Stimulated activated naive CD4-positive, alpha-beta T cell treated with Interleukin-2 at 50 U/mL for 16 hours (primary cell): ENCODE data around the gene MS4A7.

Source experiments
- DNase-seq: peaks from one replicate; lab custom pipeline; 2025; lab: John Stamatoyannopoulos, UW

MS4A7 gene

DNA sequence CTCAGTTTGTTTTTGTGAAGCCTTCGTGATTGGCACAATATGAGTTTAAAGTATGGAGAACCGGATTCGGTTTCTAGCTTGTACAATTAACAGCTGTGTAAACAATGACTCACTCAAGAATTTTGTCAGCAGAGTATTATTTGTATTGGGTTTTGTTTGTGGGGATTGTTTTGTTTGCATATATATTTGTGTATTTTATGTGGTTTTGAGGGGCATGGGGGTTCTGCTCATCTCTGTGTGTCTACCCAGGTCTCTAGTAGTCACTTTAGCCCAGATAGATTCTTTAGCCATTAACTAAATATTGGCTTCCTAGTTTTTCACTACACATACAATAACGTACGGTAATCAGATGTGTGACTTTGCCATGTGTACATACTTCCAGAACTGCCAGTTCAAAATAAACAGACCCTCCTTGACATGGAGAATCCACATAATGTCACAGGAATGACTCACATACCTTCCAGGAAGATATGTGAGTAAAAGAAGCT is 7.5 kb upstream of the MS4A7 start:
- no peak for DNase-seq

GRCh38 chr11:60371386-60371785 is 6.9 kb upstream of the MS4A7 start:
- no peak for DNase-seq

DNA sequence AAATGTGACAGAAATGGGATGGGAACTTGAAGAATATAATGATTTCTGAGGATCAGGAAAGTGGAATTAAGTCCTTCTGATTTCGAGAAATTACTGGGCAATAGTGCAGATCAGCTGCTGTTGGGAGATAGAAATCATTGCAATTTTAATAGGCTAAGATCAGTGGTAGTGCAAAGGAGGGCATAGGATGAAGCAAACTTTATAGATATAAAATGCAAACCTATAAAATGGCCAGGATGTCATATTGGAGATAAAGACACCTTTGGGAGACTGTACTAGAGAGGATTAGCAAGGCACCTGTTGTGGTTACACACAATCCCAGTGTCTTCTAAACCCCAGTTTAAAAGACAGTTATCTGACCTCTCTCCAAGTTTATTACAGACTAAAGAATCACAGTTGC is 6.5 kb upstream of the MS4A7 start:
- DNase-seq: no peak

DNA sequence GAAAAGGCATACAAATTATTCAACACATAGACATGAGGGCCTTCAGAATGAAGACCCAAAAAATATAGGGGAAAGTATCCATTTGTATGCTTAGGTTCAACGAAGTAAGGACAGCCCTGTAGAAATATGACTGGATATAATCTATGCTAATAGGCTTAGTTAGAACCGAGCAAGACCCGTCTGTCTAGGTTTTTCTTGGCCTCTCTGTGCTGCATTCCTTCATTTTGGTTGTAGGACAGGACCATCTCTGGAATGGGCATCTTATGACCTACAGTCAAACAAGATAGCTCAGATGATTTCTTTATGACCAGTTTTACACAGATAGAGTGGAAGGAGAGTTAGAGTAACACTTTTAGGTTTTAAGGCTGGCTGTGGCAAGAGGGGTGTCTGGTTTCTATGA is 5.6 kb upstream of the MS4A7 start:
- DNase-seq: no peak

GRCh38 chr11:60375316-60375715 is 3.0 kb upstream of the MS4A7 start:
- DNase-seq: no peak

DNA sequence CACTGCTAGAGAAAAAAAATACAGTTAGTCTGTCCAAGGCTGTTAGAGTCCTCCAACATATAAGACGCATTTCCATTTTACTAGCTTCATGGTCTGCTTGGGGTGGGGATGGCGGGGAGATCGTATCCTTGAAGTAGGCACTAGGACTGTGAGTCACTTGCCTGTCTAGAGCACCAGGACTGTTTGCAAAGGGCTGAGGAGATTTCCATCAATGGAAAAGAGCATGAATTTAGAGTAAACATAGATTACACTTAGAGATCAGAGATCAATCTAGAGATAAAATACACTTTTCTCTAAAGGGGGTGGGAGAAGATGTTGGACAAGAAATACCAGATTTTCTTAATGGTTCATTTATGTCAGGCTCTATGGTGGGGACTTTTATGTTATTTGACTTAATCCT is 1.7 kb upstream of the MS4A7 start:
- no peak for DNase-seq

- no peak for DNase-seq
Observed at GRCh38 chr11:60377401-60378136, 763 bp upstream of the MS4A7 start.

DNA sequence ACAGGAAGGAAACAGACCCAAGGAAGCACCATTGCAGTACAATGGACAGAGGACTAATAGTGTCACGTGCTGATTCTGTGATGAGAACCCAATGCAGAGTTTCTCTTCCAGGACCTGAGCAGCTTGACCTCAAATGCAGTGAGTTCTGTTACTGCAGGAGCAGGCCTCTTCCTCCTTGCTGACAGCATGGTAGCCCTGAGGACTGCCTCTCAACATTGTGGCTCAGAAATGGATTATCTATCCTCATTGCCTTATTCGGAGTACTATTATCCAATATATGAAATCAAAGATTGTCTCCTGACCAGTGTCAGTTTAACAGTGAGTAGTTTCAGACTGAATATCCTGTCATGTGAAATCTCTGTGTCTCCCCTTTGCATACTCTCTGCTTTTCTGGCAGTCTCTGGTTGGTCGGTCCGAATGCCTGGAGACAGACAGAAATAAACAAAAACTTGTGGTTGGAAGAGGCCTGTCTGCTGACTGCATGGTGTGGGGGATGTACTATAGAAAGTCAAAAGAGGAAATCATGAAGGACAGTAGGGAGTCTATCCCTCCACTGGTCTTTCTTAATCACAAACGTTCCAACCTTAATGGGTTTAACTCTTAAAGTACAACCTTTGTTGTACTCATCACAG is 11.1 kb downstream of the MS4A7 start:
- DNase-seq: no peak

DNA sequence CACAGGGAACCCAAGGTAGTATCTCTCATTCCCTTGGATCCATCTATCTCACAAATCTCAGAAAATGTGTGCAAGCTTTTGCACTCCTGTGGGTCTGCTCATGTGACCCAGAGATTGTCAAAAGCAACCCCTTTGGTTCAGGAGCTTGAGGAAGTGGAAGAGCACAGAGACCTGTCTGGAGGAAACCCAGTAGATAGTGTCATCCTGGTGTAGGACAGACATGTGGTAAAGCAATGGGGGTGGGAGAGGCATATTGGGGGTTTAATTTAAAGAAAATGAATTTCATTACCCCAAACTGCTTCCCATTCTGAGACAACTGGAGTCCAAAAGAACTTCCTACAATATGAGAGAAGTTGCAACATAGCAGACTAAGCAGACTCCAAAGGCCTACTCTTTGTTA is 12.1 kb downstream of the MS4A7 start:
- no peak for DNase-seq

- DNase-seq: no peak
Observed at GRCh38 chr11:60392361-60392760, 14.0 kb downstream of the MS4A7 start.

DNA sequence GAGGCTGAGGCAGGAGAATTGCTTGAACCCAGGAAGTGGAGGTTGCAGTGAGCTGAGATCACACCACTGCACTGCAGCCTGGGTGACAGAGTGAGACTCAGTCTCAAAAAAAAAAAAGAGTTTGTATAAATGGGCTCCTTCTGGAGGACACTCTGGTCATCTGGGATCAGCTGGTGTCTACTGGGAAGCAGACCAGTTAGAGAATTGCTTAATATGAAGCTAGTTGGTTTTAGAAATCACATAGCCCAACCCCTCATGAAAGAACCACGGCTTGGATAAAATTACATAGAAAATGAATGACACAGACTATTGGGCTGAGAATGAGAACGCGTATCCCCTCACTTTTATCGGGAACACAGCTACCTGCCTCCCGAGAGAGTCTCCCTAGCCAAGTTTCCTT is 14.7 kb downstream of the MS4A7 start:
- no peak for DNase-seq

DNA sequence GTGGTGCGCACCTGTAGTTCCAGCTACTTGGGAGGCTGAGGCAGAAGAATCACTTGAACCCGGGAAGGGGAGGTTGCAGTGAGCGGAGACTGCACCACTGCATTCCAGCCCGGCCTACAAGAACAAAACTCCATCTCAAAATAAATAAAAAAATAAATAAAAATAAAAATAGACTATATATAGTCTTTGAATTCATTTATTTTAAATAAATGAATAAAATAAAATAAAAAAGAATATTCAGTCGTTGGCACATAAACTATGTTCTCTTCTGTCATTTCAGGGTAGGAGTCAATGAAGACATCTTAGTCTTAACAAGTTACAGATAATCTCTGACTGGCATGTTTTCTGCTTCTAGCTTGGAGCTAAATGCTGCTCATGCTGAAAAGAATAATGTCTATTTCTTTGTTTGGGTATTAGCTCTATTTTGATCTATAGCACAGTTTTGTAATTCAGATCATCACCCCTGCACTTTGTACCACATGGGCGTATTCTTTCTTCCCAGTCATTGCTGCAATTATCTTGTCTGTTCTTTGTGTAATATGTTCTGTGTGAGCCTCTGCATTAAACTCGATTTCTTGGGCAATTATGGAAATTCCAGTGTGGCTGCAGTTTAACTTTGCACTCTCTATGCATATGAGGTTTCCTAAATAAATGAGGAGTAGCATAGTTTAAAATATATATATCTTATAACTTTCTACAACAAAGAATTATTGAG is 16.5 kb downstream of the MS4A7 start:
- no peak for DNase-seq

DNA sequence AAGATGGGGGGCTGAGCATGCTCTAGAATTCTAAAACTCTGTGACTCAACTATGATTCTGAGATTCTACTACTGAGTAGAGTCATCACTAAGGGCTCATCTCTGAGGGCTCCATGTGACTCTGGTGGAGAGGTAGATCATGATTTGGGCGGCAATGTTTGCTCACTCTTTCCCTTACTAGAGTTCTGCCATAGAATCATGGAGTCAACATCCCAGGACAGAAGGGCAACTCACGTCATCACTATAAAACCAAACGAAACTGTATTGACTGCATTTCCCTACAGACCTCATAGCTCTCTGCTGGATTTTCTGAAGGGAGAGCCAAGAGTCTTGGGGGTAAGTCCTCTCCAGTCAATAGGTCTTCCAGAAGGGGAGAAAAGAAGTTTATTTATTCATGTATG is 18.1 kb downstream of the MS4A7 start, which contains the start of gene MS4A14:
Gene MS4A14 (plus strand): TSS at position 78 of the 400 bp plus-strand sequence. CDS start 120 bp downstream, at position 198.
- no peak for DNase-seq

DNA sequence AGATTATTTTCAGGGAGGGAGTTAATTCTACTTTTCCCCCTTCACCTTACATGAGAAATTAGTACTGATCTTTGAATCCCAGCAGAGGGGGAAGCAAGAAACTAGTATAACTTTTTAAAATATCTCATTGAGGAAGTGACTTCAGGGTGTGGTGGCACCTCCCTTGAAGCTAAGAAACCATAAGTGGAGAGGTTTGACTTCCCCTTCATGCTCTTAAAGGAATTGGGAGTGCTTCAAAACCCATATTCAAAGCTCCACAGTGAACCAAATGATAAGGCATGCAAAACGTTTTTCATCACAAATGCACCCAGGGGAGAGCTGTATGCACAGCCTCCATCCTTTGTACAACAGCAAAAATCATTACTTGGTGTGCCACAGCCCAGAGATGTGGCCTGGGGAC is 18.5 kb downstream of the MS4A7 start:
- DNase-seq: no peak

GRCh38 chr11:60420015-60420414 is 41.7 kb downstream of the MS4A7 start:
- DNase-seq: no peak

- no peak for DNase-seq
Observed at GRCh38 chr11:60422609-60423008, 44.3 kb downstream of the MS4A7 start.

- no peak for DNase-seq
Observed at GRCh38 chr11:60428517-60428916, 50.2 kb downstream of the MS4A7 start.

DNA sequence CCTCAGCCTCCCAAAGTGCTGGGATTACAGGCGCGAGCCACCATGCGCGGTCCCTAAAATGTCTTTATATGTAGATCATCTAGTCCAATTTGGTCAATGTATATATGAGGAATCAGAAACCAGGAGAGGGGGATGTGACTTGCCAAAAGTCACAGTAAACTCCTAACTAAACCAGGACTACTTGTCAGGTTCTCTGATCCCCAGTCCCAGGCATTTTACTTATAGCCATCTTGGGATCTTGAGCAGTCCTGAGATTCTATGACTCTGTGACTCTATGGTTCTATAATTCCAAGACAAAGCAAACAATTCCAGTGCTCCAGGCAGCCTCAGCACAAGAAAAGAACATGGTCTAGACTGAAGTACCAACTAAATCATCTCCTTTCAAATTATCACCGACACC is 50.9 kb downstream of the MS4A7 start, which contains the start of gene MS4A5:
Gene MS4A5 (plus strand): TSS at position 301 of the 400 bp plus-strand sequence. CDS start 103 bp downstream, outside the sequence.
- no peak for DNase-seq

DNA sequence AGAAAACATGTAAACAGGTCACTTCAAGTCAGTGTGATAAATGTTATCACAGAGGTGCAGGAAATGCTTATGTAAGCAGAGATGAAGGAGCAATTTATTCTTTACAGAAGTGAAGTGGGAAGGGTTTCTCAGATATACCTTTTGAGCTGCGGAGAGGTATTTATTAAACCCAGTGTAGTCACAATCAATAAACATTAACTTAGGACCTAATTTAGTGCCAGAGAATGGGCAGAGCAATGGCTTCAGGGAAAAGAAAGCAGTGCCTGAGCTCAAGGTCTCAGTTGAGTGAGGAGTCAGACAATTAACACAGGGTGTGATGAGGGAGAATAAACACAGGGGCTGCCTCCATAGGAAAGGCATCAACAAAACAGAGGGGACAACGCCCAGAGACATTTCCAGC is 52.9 kb downstream of the MS4A7 start:
- DNase-seq: no peak

DNA sequence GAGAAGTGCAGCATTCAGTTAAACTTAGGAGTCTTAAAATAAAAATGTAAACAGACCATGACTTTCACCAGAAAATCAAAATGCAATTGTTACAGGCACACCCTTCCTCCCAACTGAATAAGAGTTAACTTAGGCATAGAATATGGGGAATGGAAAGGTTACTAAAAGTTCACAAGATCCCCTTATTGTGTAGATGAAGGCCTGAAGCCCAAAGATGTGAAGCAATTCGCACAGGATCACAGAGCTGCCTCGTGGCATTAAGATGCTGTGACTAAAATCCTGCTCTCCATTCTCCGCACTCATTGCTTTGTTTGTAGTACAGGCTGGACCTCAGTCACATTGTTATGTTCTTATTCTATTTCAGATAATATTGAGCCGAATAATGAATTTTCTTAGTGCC is 55.1 kb downstream of the MS4A7 start:
- DNase-seq: no peak
